Mucosa of descending colon (tissue), 3 donors: ENCODE measurements around the gene KLF12. TPM values are rescaled to one million over a fixed set of nuclear protein-coding genes. Genes with fewer than 3 reads are reported as not detected.

ENCODE experiments used
- ATAC-seq: fragments of 200-7000 bp; cut with Tn5 transposase; one replicate; pipeline ENCODE4 v1.9.1; 2020; ENCODE audit warnings: mild to moderate bottlenecking, moderate library complexity
- DNase-seq, 3 donors: peaks; one replicate each; pipeline ENCODE4 v3.0.0-alpha.2; 2020
- H3K36me3 ChIP-seq: fragments of 200-600 bp; one replicate; pipeline ENCODE4 v1.8.0; 2021; ENCODE audit warnings: low read depth, mild to moderate bottlenecking
- H3K4me1 ChIP-seq: fragments of 200-600 bp; one replicate; pipeline ENCODE4 v1.8.0; 2021; ENCODE audit warnings: low read depth, mild to moderate bottlenecking
- H3K4me3 ChIP-seq: fragments of 200-600 bp; one replicate; pipeline ENCODE4 v1.8.0; 2021; ENCODE audit warnings: mild to moderate bottlenecking
- H3K9me3 ChIP-seq: fragments of 200-600 bp; one replicate; pipeline ENCODE4 v1.8.0; 2021; ENCODE audit warnings: mild to moderate bottlenecking
- CTCF ChIP-seq: fragments of 200-600 bp; IDR thresholded peaks from one replicate; pipeline ENCODE4 v1.8.0; 2022; ENCODE audit warnings: antibody characterized with exemption, mild to moderate bottlenecking
- intact Hi-C, 2 donors: fragments of 100-400 bp; cut with DNase I in 1 of 2; cut with micrococcal nuclease in 1 of 2; formaldehyde crosslinking; loops; one replicate each; pipeline versions ENCODE4 v1.11.0 to v1.11.1; 2022; cut with DNase I, micrococcal nuclease
- total RNA-seq, 3 donors: library from RNA; stranded (reverse); fragmentation: NEBNext Ultra II Directional in 2 of 3; extraction: Animal tissue kit (Norgen Biotek cat#: 25700) in 2 of 3; gene quantifications; one replicate each; pipeline versions ENCODE4 v1.2.1 to v1.2.4, GENCODE V29; 2021 to 2023
- donor health status: DM: no; HTN: no; CAD: no; lungs with moderate emphysema.
- donor health status: DM: no; HTN: no; CAD: no.
- donor health status: DM: no; HTN: yes; CAD: no.

Gene KLF12
- total RNA-seq, 3 donors from 2014 or later: 7.4 to 14.1 (median 10.5) TPM

- intact Hi-C loops: loop anchor here in 1 of 2 donors (10.0 kb wide), 1 partner anchor 126 kb away; no protein-coding TSS in a partner anchor
- no peaks in the 10 kb centered on the region for H3K36me3 ChIP-seq
- DNase-seq (no peak), ATAC-seq (no peak)
- no peaks in the 10 kb centered on the region for H3K9me3 ChIP-seq
- H3K4me3 ChIP-seq: no peak overlapping the region
- no peaks in the 10 kb centered on the region for H3K4me1 ChIP-seq
- no peak for TF ChIP-seq CTCF
Observed at GRCh38 chr13:74148352-74148751, 14.1 kb upstream of the KLF12 start.

GRCh38 chr13:74145249-74145975 is 11.2 kb upstream of the KLF12 start:
- no peak overlapping the region for H3K4me3 ChIP-seq
- H3K4me1 ChIP-seq: no peaks in the 10 kb centered on the region
- no peaks in the 10 kb centered on the region for H3K36me3 ChIP-seq
- ATAC-seq (no peak), DNase-seq (no peak)
- TF ChIP-seq CTCF: no peak
- no peaks in the 10 kb centered on the region for H3K9me3 ChIP-seq
- intact Hi-C loops: loop anchor here in 1 of 2 donors (10.0 kb wide), 1 partner anchor 129 kb away; no protein-coding TSS in a partner anchor

GRCh38 chr13:74144269-74144668 is 10.1 kb upstream of the KLF12 start:
- DNase-seq: no peak
- no peaks in the 10 kb centered on the region for H3K9me3 ChIP-seq
- TF ChIP-seq CTCF: no peak
- intact Hi-C loops: loop anchor here in 1 of 2 donors (10.0 kb wide), 1 partner anchor 131 kb away; no protein-coding TSS in a partner anchor
- H3K4me3 ChIP-seq: no peak overlapping the region
- no peak for ATAC-seq
- no peaks in the 10 kb centered on the region for H3K4me1 ChIP-seq
- no peaks in the 10 kb centered on the region for H3K36me3 ChIP-seq

GRCh38 chr13:74142257-74142656 is 8.1 kb upstream of the KLF12 start:
- no peak for TF ChIP-seq CTCF
- Histone ChIP-seq H3K36me3 (no peaks in the 10 kb centered on the region), H3K4me1 (no peaks in the 10 kb centered on the region), H3K9me3 (no peaks in the 10 kb centered on the region), H3K4me3 (no peak overlapping the region)
- no peak for DNase-seq
- ATAC-seq: no peak
- intact Hi-C loops: loop anchor here in 1 of 2 donors (10.0 kb wide), 1 partner anchor 133 kb away; no protein-coding TSS in a partner anchor

GRCh38 chr13:74138241-74138640 is 4.0 kb upstream of the KLF12 start:
- H3K9me3 ChIP-seq: no peaks in the 10 kb centered on the region
- H3K4me1 ChIP-seq: peaks cover 6% of the 10 kb centered on the region
- ATAC-seq (no peak), DNase-seq (no peak)
- H3K4me3 ChIP-seq: no peak overlapping the region
- intact Hi-C loops: loop anchor here in 1 of 2 donors (10.0 kb wide), 1 partner anchor 383 kb away; no protein-coding TSS in a partner anchor
- no peak for TF ChIP-seq CTCF
- H3K36me3 ChIP-seq: no peaks in the 10 kb centered on the region
